K562 (cell line): ENCODE measurements around the gene GAPDH. TPM values are rescaled to one million over a fixed set of nuclear protein-coding genes. Genes with fewer than 3 reads are reported as not detected.

ENCODE experiments used
- CBX8 ChIP-seq: fragments of 200-600 bp; sonication (generic); IDR thresholded peaks from 2 replicates; pipeline ENCODE4 v1.6.1; 2012; ENCODE audit warnings: borderline replicate concordance, mixed run types, low read depth, mild to moderate bottlenecking, moderate library complexity, mixed read lengths, low read length, control low read depth, inconsistent platforms; ENCODE audit not compliant: poor library complexity, severe bottlenecking; ENCODE audit errors: extremely low read depth
- FOXM1 ChIP-seq, 2 experiments: fragments of 450-650 bp in 1 of 2; sonication (generic) in 1 of 2; formaldehyde crosslinking in 1 of 2; IDR thresholded peaks; 2 replicates each; pipeline versions ENCODE4 v1.6.1 to v1.9.0; 2017 to 2022; ENCODE audit warnings: low read depth in 2 of 2, mild to moderate bottlenecking in 2 of 2, missing genetic modification reagents in 1 of 2, moderate library complexity in 1 of 2
- GATAD2A ChIP-seq: fragments of 450-650 bp; IDR thresholded peaks from 2 replicates; pipeline ENCODE4 v1.6.1; 2017
- KLF1 ChIP-seq: fragments of 450-650 bp; IDR thresholded peaks from 2 replicates; pipeline ENCODE4 v1.6.1; 2016; ENCODE audit warnings: missing genetic modification characterization, missing compliant biosample characterization
- MXI1 ChIP-seq: IDR thresholded peaks from 2 replicates; pipeline ENCODE4 v1.6.1; 2011; ENCODE audit warnings: low read depth, mild to moderate bottlenecking, improper control_type of control experiment, low read length
- NBN ChIP-seq: fragments of 450-650 bp; IDR thresholded peaks from 2 replicates; pipeline ENCODE4 v1.6.1; 2016; ENCODE audit warnings: low read depth, mild to moderate bottlenecking
- NR2F6 ChIP-seq: fragments of 450-650 bp; formaldehyde crosslinking; IDR thresholded peaks from 2 replicates; pipeline ENCODE4 v1.4.0; 2020; ENCODE audit warnings: mild to moderate bottlenecking
- POLR2AphosphoS5 ChIP-seq: IDR thresholded peaks from 2 replicates; pipeline ENCODE4 v1.6.1; 2011; ENCODE audit warnings: mild to moderate bottlenecking, low read depth, low read length, moderate library complexity; ENCODE audit not compliant: control insufficient read depth, insufficient read depth
- RHOXF2B ChIP-seq: fragments of 250-450 bp; sonication (Bioruptor Pico); conservative IDR thresholded peaks from 2 replicates; pipeline ENCODE4 v1.5.1; 2021
- SIN3A ChIP-seq, 2 experiments: fragments of 150-350 bp in 1 of 2; IDR thresholded peaks; 2 replicates each; pipeline ENCODE4 v1.6.1; 2011 to 2016; ENCODE audit warnings: borderline replicate concordance in 2 of 2, low read depth in 2 of 2, low read length in 2 of 2, mild to moderate bottlenecking in 2 of 2, moderate library complexity in 2 of 2; ENCODE audit not compliant: control insufficient read depth in 1 of 2
- TEAD4 ChIP-seq, 2 experiments: sonication (generic) in 1 of 2; formaldehyde crosslinking in 1 of 2; IDR thresholded peaks; 2 replicates each; pipeline versions ENCODE4 v1.6.1 to v1.8.0; 2012 to 2022; ENCODE audit warnings: borderline replicate concordance in 1 of 2, inconsistent platforms in 1 of 2, low read length in 1 of 2, mild to moderate bottlenecking in 1 of 2, missing genetic modification reagents in 1 of 2
- ZNF354B ChIP-seq: fragments of 250-450 bp; sonication (Bioruptor Pico); IDR thresholded peaks from 2 replicates; pipeline ENCODE4 v1.4.0; 2020
- polyA plus RNA-seq, 8 experiments: library from polyadenylated mRNA; depleted of rRNA in 4 of 8; stranded (reverse) in 5 of 8; unstranded in 3 of 8; fragments of >200 nt; fragmentation: Nextera tagmentation in 2 of 8; fragmentation: Illumina TruSeq in 1 of 8; extraction: Ambion mirVana in 2 of 8; extraction: Trizol in 1 of 8; gene quantifications; 2 replicates each; pipeline versions ENCODE4 v1.2.1 to v1.2.3, GENCODE V29; 2011 to 2014; ENCODE audit warnings: inconsistent platforms in 1 of 8, missing spikeins in 1 of 8
- total RNA-seq, 7 experiments: library from RNA; depleted of rRNA in 6 of 7; stranded (reverse); fragments of >200 nt in 6 of 7; fragmentation: Illumina TruSeq in 2 of 7; extraction: Trizol in 2 of 7; gene quantifications; 2 replicates each; pipeline versions ENCODE4 v1.2.1 to v1.2.3, GENCODE V29; 2011 to 2021; ENCODE audit warnings: low replicate concordance in 1 of 7
- TF ChIP-seq, protein P1 (sequence below): IDR thresholded peaks from 3 replicates; pipeline ENCODE4 v1.6.1; 2011; ENCODE audit warnings: borderline replicate concordance, mild to moderate bottlenecking, moderate library complexity; ENCODE audit not compliant: insufficient read length; ENCODE audit errors: extremely low read depth
- TF ChIP-seq, protein P2 (sequence below): fragments of 250-450 bp; sonication (Bioruptor Pico); IDR thresholded peaks from 2 replicates; pipeline ENCODE4 v1.4.0; 2020; ENCODE audit warnings: mild to moderate bottlenecking, moderate library complexity, borderline replicate concordance
- TF ChIP-seq, protein P3 (sequence below): sonication (generic); formaldehyde crosslinking; IDR thresholded peaks from 2 replicates; pipeline ENCODE4 v1.9.0; 2022; ENCODE audit warnings: mild to moderate bottlenecking, missing genetic modification reagents
- TF ChIP-seq, protein P4 (sequence below): fragments of 150-350 bp; conservative IDR thresholded peaks from 2 replicates; pipeline ENCODE4 v1.6.1; 2014; ENCODE audit warnings: low read length

The GAPDH gene
- total and polyA plus RNA-seq, 9 of the 15 experiments (the other 6 are each of a cell fraction or from before 2014, with no cell fraction given) = 2,206 to 6,793 (median 4,217) TPM

DNA sequence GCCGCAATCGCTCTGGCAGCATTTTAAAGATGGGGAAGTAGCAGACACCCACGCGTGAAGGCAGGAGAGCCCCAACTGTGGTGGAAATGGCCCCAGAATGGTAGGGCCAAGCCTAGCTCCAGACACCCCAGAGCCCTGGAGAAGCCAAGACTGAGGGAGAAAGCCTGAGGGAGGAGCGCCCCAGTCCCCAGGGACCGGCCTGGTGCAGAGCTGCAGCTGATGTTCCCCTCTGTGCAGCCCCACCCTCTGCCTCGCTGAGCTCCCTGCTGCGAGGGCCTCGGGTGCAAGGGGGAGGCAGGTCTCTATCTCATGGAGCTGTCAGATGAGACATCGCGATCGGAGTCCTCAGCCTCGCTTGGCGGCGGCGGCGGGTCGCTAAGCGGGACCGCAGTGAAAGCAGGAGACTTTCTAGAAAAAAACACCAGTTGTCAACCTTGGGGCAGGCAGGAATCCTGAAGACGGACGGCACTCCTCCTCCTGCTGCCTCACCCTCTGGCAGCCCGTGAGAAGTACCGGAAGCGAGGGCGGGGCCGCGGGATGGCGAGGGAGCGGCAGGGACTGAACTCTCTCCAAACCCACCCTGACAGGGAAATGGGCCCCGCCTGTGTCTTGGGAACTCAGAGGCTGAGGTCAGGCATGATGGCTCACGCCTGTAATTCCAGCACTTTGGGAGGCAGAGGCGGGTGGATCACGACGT is 6.0 kb downstream of the GAPDH start (continued):
- TF ChIP-seq, protein P1, sequence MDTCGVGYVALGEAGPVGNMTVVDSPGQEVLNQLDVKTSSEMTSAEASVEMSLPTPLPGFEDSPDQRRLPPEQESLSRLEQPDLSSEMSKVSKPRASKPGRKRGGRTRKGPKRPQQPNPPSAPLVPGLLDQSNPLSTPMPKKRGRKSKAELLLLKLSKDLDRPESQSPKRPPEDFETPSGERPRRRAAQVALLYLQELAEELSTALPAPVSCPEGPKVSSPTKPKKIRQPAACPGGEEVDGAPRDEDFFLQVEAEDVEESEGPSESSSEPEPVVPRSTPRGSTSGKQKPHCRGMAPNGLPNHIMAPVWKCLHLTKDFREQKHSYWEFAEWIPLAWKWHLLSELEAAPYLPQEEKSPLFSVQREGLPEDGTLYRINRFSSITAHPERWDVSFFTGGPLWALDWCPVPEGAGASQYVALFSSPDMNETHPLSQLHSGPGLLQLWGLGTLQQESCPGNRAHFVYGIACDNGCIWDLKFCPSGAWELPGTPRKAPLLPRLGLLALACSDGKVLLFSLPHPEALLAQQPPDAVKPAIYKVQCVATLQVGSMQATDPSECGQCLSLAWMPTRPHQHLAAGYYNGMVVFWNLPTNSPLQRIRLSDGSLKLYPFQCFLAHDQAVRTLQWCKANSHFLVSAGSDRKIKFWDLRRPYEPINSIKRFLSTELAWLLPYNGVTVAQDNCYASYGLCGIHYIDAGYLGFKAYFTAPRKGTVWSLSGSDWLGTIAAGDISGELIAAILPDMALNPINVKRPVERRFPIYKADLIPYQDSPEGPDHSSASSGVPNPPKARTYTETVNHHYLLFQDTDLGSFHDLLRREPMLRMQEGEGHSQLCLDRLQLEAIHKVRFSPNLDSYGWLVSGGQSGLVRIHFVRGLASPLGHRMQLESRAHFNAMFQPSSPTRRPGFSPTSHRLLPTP = no peak
- TF ChIP-seq KLF1 (tag) (no peak), GATAD2A (no peak), FOXM1 (IDR thresholded peaks at IDR 0.05; ENCODE audit: low read depth) (no peak), FOXM1 (CRISPR knock-in tag; IDR thresholded peaks at IDR 0.05; ENCODE audit: low read depth) (no peak), CBX8 (no peak), NR2F6 (CRISPR knock-in tag) (no peak), NBN (no peak), MXI1 (no peak), ZNF354B (CRISPR knock-in tag) (no peak), RHOXF2B (no peak), SIN3A (IDR thresholded peaks at IDR 0.05; ENCODE audit: borderline replicate concordance in 2 of 2, control insufficient read depth in 1 of 2, low read depth in 2 of 2, low read length in 2 of 2) (0 out of 4 replicates have a peak, but pooled peaks of 1 of the 2 experiments have one; percentile 15), TEAD4 (IDR thresholded peaks at IDR 0.05; ENCODE audit: low read length) (no peak), TEAD4 (CRISPR knock-in tag; IDR thresholded peaks at IDR 0.05; ENCODE audit: borderline replicate concordance) (no peak), POLR2AphosphoS5 (no peak)
- TF ChIP-seq, protein P2, sequence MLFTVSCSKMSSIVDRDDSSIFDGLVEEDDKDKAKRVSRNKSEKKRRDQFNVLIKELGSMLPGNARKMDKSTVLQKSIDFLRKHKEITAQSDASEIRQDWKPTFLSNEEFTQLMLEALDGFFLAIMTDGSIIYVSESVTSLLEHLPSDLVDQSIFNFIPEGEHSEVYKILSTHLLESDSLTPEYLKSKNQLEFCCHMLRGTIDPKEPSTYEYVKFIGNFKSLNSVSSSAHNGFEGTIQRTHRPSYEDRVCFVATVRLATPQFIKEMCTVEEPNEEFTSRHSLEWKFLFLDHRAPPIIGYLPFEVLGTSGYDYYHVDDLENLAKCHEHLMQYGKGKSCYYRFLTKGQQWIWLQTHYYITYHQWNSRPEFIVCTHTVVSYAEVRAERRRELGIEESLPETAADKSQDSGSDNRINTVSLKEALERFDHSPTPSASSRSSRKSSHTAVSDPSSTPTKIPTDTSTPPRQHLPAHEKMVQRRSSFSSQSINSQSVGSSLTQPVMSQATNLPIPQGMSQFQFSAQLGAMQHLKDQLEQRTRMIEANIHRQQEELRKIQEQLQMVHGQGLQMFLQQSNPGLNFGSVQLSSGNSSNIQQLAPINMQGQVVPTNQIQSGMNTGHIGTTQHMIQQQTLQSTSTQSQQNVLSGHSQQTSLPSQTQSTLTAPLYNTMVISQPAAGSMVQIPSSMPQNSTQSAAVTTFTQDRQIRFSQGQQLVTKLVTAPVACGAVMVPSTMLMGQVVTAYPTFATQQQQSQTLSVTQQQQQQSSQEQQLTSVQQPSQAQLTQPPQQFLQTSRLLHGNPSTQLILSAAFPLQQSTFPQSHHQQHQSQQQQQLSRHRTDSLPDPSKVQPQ (CRISPR knock-in tag) = no peak
- TF ChIP-seq, protein P3, sequence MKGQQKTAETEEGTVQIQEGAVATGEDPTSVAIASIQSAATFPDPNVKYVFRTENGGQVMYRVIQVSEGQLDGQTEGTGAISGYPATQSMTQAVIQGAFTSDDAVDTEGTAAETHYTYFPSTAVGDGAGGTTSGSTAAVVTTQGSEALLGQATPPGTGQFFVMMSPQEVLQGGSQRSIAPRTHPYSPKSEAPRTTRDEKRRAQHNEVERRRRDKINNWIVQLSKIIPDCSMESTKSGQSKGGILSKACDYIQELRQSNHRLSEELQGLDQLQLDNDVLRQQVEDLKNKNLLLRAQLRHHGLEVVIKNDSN (CRISPR knock-in tag) = no peak
- TF ChIP-seq, protein P4, sequence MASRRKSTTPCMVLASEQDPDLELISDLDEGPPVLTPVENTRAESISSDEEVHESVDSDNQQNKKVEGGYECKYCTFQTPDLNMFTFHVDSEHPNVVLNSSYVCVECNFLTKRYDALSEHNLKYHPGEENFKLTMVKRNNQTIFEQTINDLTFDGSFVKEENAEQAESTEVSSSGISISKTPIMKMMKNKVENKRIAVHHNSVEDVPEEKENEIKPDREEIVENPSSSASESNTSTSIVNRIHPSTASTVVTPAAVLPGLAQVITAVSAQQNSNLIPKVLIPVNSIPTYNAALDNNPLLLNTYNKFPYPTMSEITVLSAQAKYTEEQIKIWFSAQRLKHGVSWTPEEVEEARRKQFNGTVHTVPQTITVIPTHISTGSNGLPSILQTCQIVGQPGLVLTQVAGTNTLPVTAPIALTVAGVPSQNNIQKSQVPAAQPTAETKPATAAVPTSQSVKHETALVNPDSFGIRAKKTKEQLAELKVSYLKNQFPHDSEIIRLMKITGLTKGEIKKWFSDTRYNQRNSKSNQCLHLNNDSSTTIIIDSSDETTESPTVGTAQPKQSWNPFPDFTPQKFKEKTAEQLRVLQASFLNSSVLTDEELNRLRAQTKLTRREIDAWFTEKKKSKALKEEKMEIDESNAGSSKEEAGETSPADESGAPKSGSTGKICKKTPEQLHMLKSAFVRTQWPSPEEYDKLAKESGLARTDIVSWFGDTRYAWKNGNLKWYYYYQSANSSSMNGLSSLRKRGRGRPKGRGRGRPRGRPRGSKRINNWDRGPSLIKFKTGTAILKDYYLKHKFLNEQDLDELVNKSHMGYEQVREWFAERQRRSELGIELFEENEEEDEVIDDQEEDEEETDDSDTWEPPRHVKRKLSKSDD = no peak
